ENCODE measurements around the gene MICAL3.
"Not testable (repeated sequence)": the region's sequence is repeated elsewhere in the genome, so short reads cannot be mapped to it uniquely, and the experiment has no call there.

MICAL3 gene

DNA sequence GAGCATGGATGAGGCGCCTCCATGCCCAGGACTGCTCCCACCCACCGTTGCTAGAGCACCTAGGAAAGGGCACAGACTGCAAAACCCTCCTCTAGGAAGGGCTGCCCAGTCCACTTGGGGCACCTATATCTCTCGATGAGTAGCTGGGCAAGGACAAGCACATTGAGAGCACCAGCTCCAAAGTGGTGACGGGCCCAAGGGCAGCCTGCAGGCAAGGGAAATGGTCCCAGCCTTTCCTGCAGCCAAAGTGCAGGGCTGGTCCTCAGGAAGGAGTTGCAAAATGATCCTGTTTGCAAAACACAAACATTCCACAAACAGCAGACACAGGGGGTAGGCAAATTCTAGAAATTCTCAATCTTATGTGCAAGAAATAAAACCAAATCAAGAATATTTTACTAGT is 32.4 kb downstream of the MICAL3 start:
- H3K9me3 ChIP-seq (ENCODE audit: low read length); H3K36me3 ChIP-seq (ENCODE audit: insufficient read depth, low read length); H3K9ac ChIP-seq (ENCODE audit: low read length); H3K4me3 ChIP-seq (ENCODE audit: low read depth in 1 of 2, low read length in 2 of 2); H3K27ac ChIP-seq (ENCODE audit: low read depth, low read length); H3K27me3 ChIP-seq (ENCODE audit: control insufficient read depth in 1 of 2, insufficient read depth in 2 of 2, low read length in 2 of 2): not testable (repeated sequence)
- H3K4me1 ChIP-seq (ENCODE audit: insufficient read depth, low read length): peaks cover 32% of the 10 kb centered on the region

GRCh38 chr22:17990942-17991341 is 33.4 kb downstream of the MICAL3 start:
- no peaks in the 10 kb centered on the region for H3K9me3 ChIP-seq (ENCODE audit: low read length)
- no peak overlapping the region for H3K9ac ChIP-seq (ENCODE audit: low read length)
- H3K27ac ChIP-seq (ENCODE audit: low read depth, low read length): no peak overlapping the region
- no peaks in the 10 kb centered on the region for H3K27me3 ChIP-seq (ENCODE audit: control insufficient read depth in 1 of 2, insufficient read depth in 2 of 2, low read length in 2 of 2)
- H3K4me1 ChIP-seq (ENCODE audit: insufficient read depth, low read length): peaks cover 32% of the 10 kb centered on the region
- H3K36me3 ChIP-seq (ENCODE audit: insufficient read depth, low read length): no peaks in the 10 kb centered on the region
- no peak overlapping the region for H3K4me3 ChIP-seq (ENCODE audit: low read depth in 1 of 2, low read length in 2 of 2)

DNA sequence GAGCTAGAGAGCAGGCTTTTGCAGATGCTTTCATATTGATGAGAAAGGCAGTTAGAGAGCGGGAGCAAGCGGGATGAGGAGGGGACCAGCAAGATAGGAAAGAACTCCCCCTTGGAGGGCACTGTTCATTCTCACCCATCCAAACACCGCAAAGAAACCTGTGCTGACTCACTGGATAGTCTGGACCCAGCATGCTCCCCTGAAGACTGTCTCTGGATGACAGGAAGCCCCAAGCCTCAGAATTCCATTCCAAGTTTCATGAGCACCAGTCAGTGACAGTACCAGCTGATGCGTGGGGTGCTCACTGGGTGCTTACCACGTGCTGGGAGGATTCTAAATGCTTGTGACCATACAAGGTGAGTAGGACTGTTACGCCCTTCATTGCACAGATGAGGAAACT is 34.2 kb downstream of the MICAL3 start:
- no peak overlapping the region for H3K27ac ChIP-seq (ENCODE audit: low read depth, low read length)
- no peak overlapping the region for H3K4me3 ChIP-seq (ENCODE audit: low read depth in 1 of 2, low read length in 2 of 2)
- H3K36me3 ChIP-seq (ENCODE audit: insufficient read depth, low read length): no peaks in the 10 kb centered on the region
- H3K9me3 ChIP-seq (ENCODE audit: low read length): no peaks in the 10 kb centered on the region
- peaks cover 32% of the 10 kb centered on the region for H3K4me1 ChIP-seq (ENCODE audit: insufficient read depth, low read length)
- H3K27me3 ChIP-seq (ENCODE audit: control insufficient read depth in 1 of 2, insufficient read depth in 2 of 2, low read length in 2 of 2): no peaks in the 10 kb centered on the region
- no peak overlapping the region for H3K9ac ChIP-seq (ENCODE audit: low read length)

DNA sequence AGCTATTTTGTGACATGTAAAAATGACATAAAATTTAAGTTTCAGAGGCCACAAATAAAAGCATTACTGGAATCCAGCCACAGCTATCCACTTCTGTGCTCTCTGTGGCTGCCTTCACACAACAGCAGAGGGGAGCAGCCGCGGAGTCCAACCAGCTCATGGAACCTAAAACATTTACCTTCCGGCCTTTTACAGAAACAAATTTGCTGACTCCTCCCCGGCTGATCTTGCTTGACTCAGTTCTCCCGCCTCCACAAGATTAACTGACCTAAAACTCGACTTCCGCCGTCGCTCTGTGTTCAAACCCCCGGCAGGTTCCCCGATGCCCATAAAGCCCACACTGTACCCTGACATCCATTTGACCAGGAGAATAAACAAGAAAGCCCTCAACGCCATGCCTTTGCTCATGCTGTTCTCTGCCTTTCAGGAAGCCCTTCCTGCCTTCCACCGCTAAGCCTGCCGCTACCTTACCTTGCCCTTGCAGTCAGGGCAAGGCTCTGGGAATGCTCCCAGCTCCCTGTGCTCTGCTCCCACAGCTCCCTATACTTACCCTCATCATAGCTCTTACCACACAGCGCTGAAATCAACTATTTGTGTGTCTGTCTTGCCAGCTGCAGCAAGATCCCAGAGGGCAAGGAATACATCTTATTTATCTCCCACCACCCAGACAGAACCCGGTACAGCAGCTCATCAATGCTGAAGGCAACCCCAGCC is 35.4 kb downstream of the MICAL3 start:
- H3K9me3 ChIP-seq (ENCODE audit: low read length): no peaks in the 10 kb centered on the region
- H3K4me3 ChIP-seq (ENCODE audit: low read depth in 1 of 2, low read length in 2 of 2): no peak overlapping the region
- H3K4me1 ChIP-seq (ENCODE audit: insufficient read depth, low read length): peaks cover 28% of the 10 kb centered on the region
- H3K27me3 ChIP-seq (ENCODE audit: control insufficient read depth in 1 of 2, insufficient read depth in 2 of 2, low read length in 2 of 2): no peaks in the 10 kb centered on the region
- no peaks in the 10 kb centered on the region for H3K36me3 ChIP-seq (ENCODE audit: insufficient read depth, low read length)
- no peak overlapping the region for H3K27ac ChIP-seq (ENCODE audit: low read depth, low read length)
- H3K9ac ChIP-seq (ENCODE audit: low read length): no peak overlapping the region

DNA sequence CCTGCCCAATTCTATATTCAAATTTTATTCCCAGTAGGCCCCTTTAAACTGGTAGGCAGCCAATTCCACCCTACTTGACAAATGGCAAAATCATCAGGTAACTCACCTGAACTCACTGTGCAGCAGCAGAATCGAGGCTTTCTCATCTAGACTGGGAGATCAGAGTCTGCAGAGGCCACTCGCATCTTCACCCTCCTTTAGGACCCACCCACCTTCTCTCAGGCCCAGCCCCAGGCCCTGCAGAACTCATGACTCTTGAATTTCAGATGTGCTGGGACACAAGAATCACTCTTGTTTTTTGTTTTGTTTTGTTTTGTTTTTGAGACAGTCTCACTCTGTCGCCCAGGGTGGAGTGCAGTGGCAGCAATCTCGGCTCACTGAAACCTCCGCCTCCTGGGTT is 38.8 kb downstream of the MICAL3 start:
- Histone ChIP-seq H3K4me1 (ENCODE audit: insufficient read depth, low read length) (peaks cover 20% of the 10 kb centered on the region), H3K4me3 (ENCODE audit: low read depth in 1 of 2, low read length in 2 of 2) (no peak overlapping the region), H3K9me3 (ENCODE audit: low read length) (no peaks in the 10 kb centered on the region), H3K36me3 (ENCODE audit: insufficient read depth, low read length) (no peaks in the 10 kb centered on the region), H3K27ac (ENCODE audit: low read depth, low read length) (no peak overlapping the region), H3K27me3 (ENCODE audit: control insufficient read depth in 1 of 2, insufficient read depth in 2 of 2, low read length in 2 of 2) (no peaks in the 10 kb centered on the region), H3K9ac (ENCODE audit: low read length) (no peak overlapping the region)

DNA sequence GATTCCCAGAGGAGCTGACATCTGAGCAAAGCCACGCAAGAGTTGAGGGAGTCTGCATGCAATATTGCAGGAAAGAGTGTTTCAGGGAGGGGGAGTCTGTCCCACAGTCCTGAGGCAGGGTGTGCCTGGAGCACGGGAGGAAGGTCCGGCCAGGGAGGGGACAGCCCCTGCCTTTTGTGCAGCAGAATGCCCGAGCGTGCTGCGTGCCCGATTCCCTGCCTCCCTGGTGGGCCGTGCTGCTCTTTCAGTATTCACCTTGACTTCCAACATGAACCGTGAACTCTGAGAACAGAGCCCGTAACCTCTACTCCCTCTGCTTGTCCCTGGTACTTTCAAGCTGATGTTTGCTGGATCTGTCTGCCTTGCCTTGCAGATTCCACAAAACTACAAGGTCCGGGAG is 39.3 kb downstream of the MICAL3 start:
- H3K27me3 ChIP-seq (ENCODE audit: control insufficient read depth in 1 of 2, insufficient read depth in 2 of 2, low read length in 2 of 2); H3K9ac ChIP-seq (ENCODE audit: low read length); H3K9me3 ChIP-seq (ENCODE audit: low read length); H3K36me3 ChIP-seq (ENCODE audit: insufficient read depth, low read length); H3K4me3 ChIP-seq (ENCODE audit: low read depth in 1 of 2, low read length in 2 of 2); H3K27ac ChIP-seq (ENCODE audit: low read depth, low read length): not testable (repeated sequence)
- peaks cover 25% of the 10 kb centered on the region for H3K4me1 ChIP-seq (ENCODE audit: insufficient read depth, low read length)

GRCh38 chr22:17984114-17984513 is 40.2 kb downstream of the MICAL3 start:
- no peaks in the 10 kb centered on the region for H3K27me3 ChIP-seq (ENCODE audit: control insufficient read depth in 1 of 2, insufficient read depth in 2 of 2, low read length in 2 of 2)
- H3K27ac ChIP-seq (ENCODE audit: low read depth, low read length): no peak overlapping the region
- no peaks in the 10 kb centered on the region for H3K9me3 ChIP-seq (ENCODE audit: low read length)
- H3K36me3 ChIP-seq (ENCODE audit: insufficient read depth, low read length): no peaks in the 10 kb centered on the region
- no peak overlapping the region for H3K4me3 ChIP-seq (ENCODE audit: low read depth in 1 of 2, low read length in 2 of 2)
- no peak overlapping the region for H3K9ac ChIP-seq (ENCODE audit: low read length)
- H3K4me1 ChIP-seq (ENCODE audit: insufficient read depth, low read length): peaks cover 23% of the 10 kb centered on the region

DNA sequence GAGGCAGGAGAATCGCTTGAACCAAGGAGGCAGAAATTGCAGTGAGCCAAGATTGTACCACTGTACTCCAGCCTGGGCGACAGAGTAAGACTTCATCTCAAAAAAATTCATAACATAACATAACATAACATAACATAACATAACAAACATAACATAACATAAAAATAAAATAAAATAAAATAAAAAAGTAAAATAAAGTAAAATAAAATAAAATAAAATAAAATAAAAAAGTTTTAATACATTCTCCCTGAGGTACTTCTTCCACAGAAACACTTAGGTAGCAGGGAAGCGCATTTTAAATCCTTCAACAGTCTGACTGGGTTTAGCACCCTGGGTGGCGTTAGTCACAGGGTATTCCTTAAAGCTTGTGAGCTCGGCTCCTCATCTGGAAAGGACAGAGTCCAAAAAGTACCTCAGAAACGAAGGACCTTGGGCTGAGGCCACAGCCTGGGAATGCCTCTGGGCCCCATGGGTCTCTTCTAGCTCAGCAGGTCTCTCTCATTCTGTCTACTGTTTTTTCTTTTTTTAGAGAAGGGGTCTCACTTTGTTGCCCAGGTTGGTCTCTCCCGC is 41.7 kb downstream of the MICAL3 start:
- Histone ChIP-seq H3K4me1 (ENCODE audit: insufficient read depth, low read length) (peaks cover 20% of the 10 kb centered on the region), H3K9ac (ENCODE audit: low read length) (no peak overlapping the region), H3K4me3 (ENCODE audit: low read depth in 1 of 2, low read length in 2 of 2) (no peak overlapping the region), H3K27ac (ENCODE audit: low read depth, low read length) (no peak overlapping the region), H3K36me3 (ENCODE audit: insufficient read depth, low read length) (no peaks in the 10 kb centered on the region), H3K9me3 (ENCODE audit: low read length) (no peaks in the 10 kb centered on the region), H3K27me3 (ENCODE audit: control insufficient read depth in 1 of 2, insufficient read depth in 2 of 2, low read length in 2 of 2) (no peaks in the 10 kb centered on the region)

DNA sequence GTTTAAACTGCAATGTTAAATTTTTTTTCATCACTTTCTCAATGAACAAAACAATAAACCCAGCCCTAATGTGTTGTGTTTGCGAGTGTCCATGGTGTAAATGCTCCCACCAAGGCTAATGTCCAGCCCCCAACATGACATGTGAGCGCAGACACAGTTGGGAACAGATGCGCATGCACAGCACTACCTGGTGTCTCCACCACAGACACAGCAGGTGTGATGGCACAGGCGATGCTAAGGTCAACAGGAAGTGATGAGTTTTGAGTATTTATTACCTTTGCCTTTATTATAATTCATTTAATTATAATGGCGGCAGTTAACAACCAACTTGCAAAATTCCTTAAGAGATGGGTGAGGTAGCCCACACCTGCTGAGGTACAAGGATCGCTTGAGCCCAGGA is 42.9 kb downstream of the MICAL3 start:
- Histone ChIP-seq H3K4me3 (ENCODE audit: low read depth in 1 of 2, low read length in 2 of 2) (no peak overlapping the region), H3K4me1 (ENCODE audit: insufficient read depth, low read length) (peaks cover 20% of the 10 kb centered on the region), H3K36me3 (ENCODE audit: insufficient read depth, low read length) (no peaks in the 10 kb centered on the region), H3K9me3 (ENCODE audit: low read length) (no peaks in the 10 kb centered on the region), H3K27me3 (ENCODE audit: control insufficient read depth in 1 of 2, insufficient read depth in 2 of 2, low read length in 2 of 2) (no peaks in the 10 kb centered on the region), H3K9ac (ENCODE audit: low read length) (no peak overlapping the region), H3K27ac (ENCODE audit: low read depth, low read length) (no peak overlapping the region)

DNA sequence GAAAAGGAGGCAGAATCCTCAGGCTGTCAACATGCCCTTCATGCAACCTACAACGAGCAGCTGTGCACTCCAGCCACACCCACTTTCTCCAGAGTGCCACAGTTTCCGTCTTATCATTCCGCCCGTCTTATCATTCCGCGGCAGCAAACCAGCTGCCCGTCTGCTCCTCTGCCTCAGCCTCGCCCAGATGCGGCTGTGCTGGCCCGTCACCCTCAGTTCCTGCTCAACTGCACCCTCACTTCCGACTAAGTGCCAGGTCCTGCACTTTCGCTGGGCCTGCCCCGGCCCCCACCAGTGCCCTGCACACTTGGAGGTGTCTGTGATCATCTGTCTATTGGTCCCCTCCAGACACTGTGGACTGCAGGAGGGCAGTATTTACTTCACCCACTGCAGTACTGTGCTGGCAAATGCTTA is 43.7 kb downstream of the MICAL3 start:
- peak overlapping the region in 1 of 2 donors; percentile 7 for H3K4me3 ChIP-seq (ENCODE audit: low read depth in 1 of 2, low read length in 2 of 2)
- H3K27ac ChIP-seq (ENCODE audit: low read depth, low read length): no peak overlapping the region
- no peaks in the 10 kb centered on the region for H3K9me3 ChIP-seq (ENCODE audit: low read length)
- no peaks in the 10 kb centered on the region for H3K27me3 ChIP-seq (ENCODE audit: control insufficient read depth in 1 of 2, insufficient read depth in 2 of 2, low read length in 2 of 2)
- H3K4me1 ChIP-seq (ENCODE audit: insufficient read depth, low read length): peaks cover 26% of the 10 kb centered on the region
- no peaks in the 10 kb centered on the region for H3K36me3 ChIP-seq (ENCODE audit: insufficient read depth, low read length)
- no peak overlapping the region for H3K9ac ChIP-seq (ENCODE audit: low read length)

DNA sequence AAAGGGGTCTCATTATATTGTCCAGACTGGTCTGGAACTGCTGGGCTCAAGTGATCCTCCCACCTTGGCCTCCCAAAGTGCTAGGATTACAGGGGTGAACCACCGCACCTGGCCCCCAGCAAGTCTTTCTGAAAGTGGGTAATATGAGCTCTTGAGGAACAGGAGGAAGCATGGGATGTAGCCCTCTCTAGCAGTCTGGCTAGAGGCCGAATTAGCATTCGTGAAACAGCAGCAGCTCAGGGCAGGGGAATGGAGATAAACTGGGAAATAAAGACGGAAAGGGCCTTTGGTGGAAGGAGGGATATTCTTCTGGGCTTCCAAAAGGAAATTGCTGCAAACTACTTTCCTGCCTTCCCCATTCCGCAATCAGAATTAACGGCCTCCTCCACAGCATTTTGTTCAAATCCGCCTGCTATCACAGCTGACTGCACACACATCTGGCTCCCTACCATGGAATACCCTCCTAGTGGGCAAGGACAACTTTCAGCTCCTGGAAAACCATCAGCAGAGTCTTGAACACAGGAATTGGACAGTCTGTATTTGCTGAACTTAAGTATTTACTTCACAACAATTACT is 44.3 kb downstream of the MICAL3 start:
- H3K36me3 ChIP-seq (ENCODE audit: insufficient read depth, low read length): no peaks in the 10 kb centered on the region
- H3K27ac ChIP-seq (ENCODE audit: low read depth, low read length): no peak overlapping the region
- H3K4me3 ChIP-seq (ENCODE audit: low read depth in 1 of 2, low read length in 2 of 2): peak overlapping the region in 1 of 2 donors; percentile 7
- H3K27me3 ChIP-seq (ENCODE audit: control insufficient read depth in 1 of 2, insufficient read depth in 2 of 2, low read length in 2 of 2): no peaks in the 10 kb centered on the region
- H3K9ac ChIP-seq (ENCODE audit: low read length): no peak overlapping the region
- H3K4me1 ChIP-seq (ENCODE audit: insufficient read depth, low read length): peaks cover 30% of the 10 kb centered on the region
- H3K9me3 ChIP-seq (ENCODE audit: low read length): no peaks in the 10 kb centered on the region

GRCh38 chr22:17978027-17978426 is 46.3 kb downstream of the MICAL3 start:
- no peaks in the 10 kb centered on the region for H3K9me3 ChIP-seq (ENCODE audit: low read length)
- no peak overlapping the region for H3K9ac ChIP-seq (ENCODE audit: low read length)
- H3K27ac ChIP-seq (ENCODE audit: low read depth, low read length): no peak overlapping the region
- H3K4me1 ChIP-seq (ENCODE audit: insufficient read depth, low read length): peaks cover 37% of the 10 kb centered on the region
- no peak overlapping the region for H3K4me3 ChIP-seq (ENCODE audit: low read depth in 1 of 2, low read length in 2 of 2)
- no peaks in the 10 kb centered on the region for H3K27me3 ChIP-seq (ENCODE audit: control insufficient read depth in 1 of 2, insufficient read depth in 2 of 2, low read length in 2 of 2)
- H3K36me3 ChIP-seq (ENCODE audit: insufficient read depth, low read length): no peaks in the 10 kb centered on the region
